ENCODE data around the gene SLFNL1.

SLFNL1 gene

DNA sequence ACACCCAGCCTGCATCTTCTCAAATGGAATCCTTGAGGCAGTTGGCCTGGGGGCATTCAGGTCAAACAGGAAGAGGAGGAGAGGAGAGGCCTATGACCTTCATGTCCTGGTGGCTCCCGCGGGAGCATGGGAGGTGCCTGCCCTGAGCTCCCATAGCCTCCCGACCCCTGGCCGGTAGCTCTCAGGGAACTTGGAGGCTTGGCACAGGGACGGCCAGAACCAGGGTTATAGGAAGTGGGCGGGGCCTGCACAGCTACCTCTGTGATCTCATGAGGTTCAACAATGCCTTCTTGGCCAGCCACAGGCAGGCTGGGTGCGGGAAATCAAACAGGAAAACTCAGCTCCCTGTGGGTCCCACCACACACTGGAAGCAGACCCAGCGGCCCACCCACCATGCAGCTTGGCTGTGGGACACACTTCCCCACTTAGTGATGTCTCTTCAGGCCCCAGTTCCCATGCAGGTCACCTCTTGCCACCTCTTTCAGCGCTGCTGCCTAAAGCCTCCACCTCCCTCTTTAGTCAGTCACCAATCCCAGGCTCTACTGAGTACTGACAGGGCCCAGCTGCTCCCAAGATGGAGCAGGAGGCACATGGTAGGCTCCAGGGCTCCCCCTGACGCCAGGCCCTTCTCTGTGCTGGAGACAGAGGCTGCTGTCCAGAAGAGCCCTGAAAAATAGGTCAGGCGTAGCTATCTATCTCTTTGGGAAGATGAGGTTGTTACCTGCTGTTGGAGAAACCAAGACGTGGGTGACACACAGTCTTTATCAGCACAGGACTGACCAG, at the start of gene SLFNL1:
Gene SLFNL1 (minus strand): TSS at position 200 of the 783 bp plus-strand sequence. CDS start 1,065 bp downstream, outside the sequence.
- H3K9ac ChIP-seq (ENCODE audit: low read depth in 1 of 2, low read length in 2 of 2) = no peak within 1 kb of the TSS
- H3K36me3 ChIP-seq (ENCODE audit: control insufficient read depth in 1 of 2, insufficient read depth in 2 of 2, low read length in 2 of 2) = peaks cover 0 to 9% of the 10 kb centered on the region in 2 donors
- H3K27me3 ChIP-seq (ENCODE audit: control insufficient read depth in 1 of 2, insufficient read depth in 2 of 2, low read length in 2 of 2) = no peaks in the 10 kb centered on the region
- H3K4me1 ChIP-seq (ENCODE audit: control insufficient read depth in 1 of 2, insufficient read depth in 2 of 2, low read length in 2 of 2) = peaks cover 5 to 11% of the 10 kb centered on the region in 2 donors
- no peak within 1 kb of the TSS for H3K4me3 ChIP-seq (ENCODE audit: low read depth in 1 of 2, low read length in 2 of 2)
- H3K27ac ChIP-seq (ENCODE audit: low read depth, low read length) = no peak within 1 kb of the TSS
- no peaks in the 10 kb centered on the region for H3K9me3 ChIP-seq (ENCODE audit: control insufficient read depth in 1 of 2, low read length in 2 of 2)

DNA sequence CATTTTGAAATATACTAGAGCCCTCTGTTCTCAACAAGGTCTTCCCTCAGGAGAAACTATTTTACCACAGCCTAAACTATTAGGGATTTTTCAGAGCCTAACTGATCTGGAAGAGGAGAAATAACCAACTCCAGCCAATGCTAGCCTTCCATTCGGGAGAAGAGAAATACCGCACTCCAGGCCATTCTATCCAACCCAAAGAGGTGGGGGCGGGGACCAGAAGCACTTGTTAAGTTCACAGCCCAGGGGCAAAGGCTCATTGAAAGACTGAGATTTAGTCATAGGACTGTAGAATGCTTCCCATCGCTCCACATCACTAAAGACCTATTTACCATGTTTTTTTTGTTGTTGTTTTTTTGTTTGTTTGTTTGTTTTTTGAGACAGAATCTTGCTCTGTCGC, 35.4 kb upstream of the SLFNL1 start:
- no peaks in the 10 kb centered on the region for H3K27me3 ChIP-seq (ENCODE audit: control insufficient read depth in 1 of 2, insufficient read depth in 2 of 2, low read length in 2 of 2)
- no peak overlapping the region for H3K27ac ChIP-seq (ENCODE audit: low read depth, low read length)
- H3K9me3 ChIP-seq (ENCODE audit: control insufficient read depth in 1 of 2, low read length in 2 of 2) = no peaks in the 10 kb centered on the region
- H3K9ac ChIP-seq (ENCODE audit: low read depth in 1 of 2, low read length in 2 of 2) = no peak overlapping the region
- H3K4me3 ChIP-seq (ENCODE audit: low read depth in 1 of 2, low read length in 2 of 2) = no peak overlapping the region
- H3K4me1 ChIP-seq (ENCODE audit: control insufficient read depth in 1 of 2, insufficient read depth in 2 of 2, low read length in 2 of 2) = no peaks in the 10 kb centered on the region
- peaks cover 0 to 10% of the 10 kb centered on the region in 2 donors for H3K36me3 ChIP-seq (ENCODE audit: control insufficient read depth in 1 of 2, insufficient read depth in 2 of 2, low read length in 2 of 2)

DNA sequence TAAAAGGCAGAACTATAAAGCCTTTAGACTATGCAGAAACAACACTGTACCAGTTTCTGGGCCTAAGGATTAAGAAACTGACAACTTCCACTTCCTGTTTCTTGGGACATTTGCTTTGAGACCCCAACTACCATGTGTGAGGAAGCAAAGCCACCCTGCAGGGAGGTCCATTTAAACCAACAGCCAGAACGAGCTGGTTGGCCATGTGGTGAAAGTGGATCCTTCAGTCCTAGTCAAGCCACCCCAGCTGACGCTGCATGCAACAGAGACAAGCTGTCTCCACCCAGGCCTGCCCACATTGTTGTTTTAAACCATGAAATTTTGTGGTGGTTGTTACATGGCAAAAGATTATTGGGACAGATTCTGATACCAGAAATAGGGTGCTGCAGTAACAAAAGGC, 31.8 kb upstream of the SLFNL1 start:
- no peak overlapping the region for H3K9ac ChIP-seq (ENCODE audit: low read depth in 1 of 2, low read length in 2 of 2)
- no peak overlapping the region for H3K27ac ChIP-seq (ENCODE audit: low read depth, low read length)
- H3K4me3 ChIP-seq (ENCODE audit: low read depth in 1 of 2, low read length in 2 of 2) = no peak overlapping the region
- H3K27me3 ChIP-seq (ENCODE audit: control insufficient read depth in 1 of 2, insufficient read depth in 2 of 2, low read length in 2 of 2) = no peaks in the 10 kb centered on the region
- H3K36me3 ChIP-seq (ENCODE audit: control insufficient read depth in 1 of 2, insufficient read depth in 2 of 2, low read length in 2 of 2) = peaks cover 4% of the 10 kb centered on the region in 2 donors
- peaks cover 0 to 4% of the 10 kb centered on the region in 2 donors for H3K4me1 ChIP-seq (ENCODE audit: control insufficient read depth in 1 of 2, insufficient read depth in 2 of 2, low read length in 2 of 2)
- H3K9me3 ChIP-seq (ENCODE audit: control insufficient read depth in 1 of 2, low read length in 2 of 2) = no peaks in the 10 kb centered on the region

DNA sequence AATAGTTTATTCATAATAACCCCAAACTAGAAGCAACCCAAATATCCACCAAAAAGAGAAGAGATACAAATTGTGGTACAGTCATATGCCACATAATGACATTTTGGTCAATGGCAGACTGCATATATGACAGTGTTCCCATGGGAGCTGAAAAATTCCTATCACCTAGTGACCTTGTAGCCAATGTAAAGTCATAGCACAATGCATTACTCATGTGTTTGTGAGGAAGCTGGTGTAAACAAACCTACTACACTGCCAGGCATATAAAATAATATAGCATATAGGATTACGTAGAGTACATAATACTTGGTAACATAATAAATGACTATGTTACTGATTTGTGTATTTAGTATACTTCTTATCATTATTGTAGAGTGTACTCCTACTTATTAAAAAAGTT, 29.5 kb upstream of the SLFNL1 start:
- Histone ChIP-seq H3K9ac (ENCODE audit: low read depth in 1 of 2, low read length in 2 of 2) (no peak overlapping the region), H3K36me3 (ENCODE audit: control insufficient read depth in 1 of 2, insufficient read depth in 2 of 2, low read length in 2 of 2) (peaks cover 13 to 15% of the 10 kb centered on the region in 2 donors), H3K4me3 (ENCODE audit: low read depth in 1 of 2, low read length in 2 of 2) (no peak overlapping the region), H3K27me3 (ENCODE audit: control insufficient read depth in 1 of 2, insufficient read depth in 2 of 2, low read length in 2 of 2) (no peaks in the 10 kb centered on the region), H3K4me1 (ENCODE audit: control insufficient read depth in 1 of 2, insufficient read depth in 2 of 2, low read length in 2 of 2) (peaks cover 10 to 15% of the 10 kb centered on the region in 2 donors), H3K9me3 (ENCODE audit: control insufficient read depth in 1 of 2, low read length in 2 of 2) (no peaks in the 10 kb centered on the region), H3K27ac (ENCODE audit: low read depth, low read length) (no peak overlapping the region)

DNA sequence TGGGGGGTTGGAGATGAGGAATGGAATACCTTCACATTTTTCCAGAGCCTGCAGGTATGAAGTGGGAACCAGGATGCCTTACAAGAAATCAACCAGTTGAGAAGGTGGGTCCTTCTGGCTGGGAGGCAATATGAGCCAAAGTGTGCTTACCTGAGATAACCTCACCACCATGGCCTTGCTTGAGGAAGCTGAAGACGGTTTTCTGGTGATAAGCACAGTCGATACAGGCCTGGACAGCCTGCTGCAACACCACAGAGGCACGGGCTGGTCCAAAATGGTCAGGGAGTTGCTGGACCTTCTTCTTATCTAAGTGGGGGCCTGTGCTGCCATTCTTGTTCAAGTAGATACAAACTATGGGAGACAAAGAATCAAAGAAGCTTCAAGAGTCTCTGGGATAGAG, 27.0 kb upstream of the SLFNL1 start:
- no peak overlapping the region for H3K27ac ChIP-seq (ENCODE audit: low read depth, low read length)
- H3K4me3 ChIP-seq (ENCODE audit: low read depth in 1 of 2, low read length in 2 of 2) = no peak overlapping the region
- no peaks in the 10 kb centered on the region for H3K27me3 ChIP-seq (ENCODE audit: control insufficient read depth in 1 of 2, insufficient read depth in 2 of 2, low read length in 2 of 2)
- H3K9me3 ChIP-seq (ENCODE audit: control insufficient read depth in 1 of 2, low read length in 2 of 2) = no peaks in the 10 kb centered on the region
- H3K9ac ChIP-seq (ENCODE audit: low read depth in 1 of 2, low read length in 2 of 2) = no peak overlapping the region
- peaks cover 32 to 36% of the 10 kb centered on the region in 2 donors for H3K4me1 ChIP-seq (ENCODE audit: control insufficient read depth in 1 of 2, insufficient read depth in 2 of 2, low read length in 2 of 2)
- H3K36me3 ChIP-seq (ENCODE audit: control insufficient read depth in 1 of 2, insufficient read depth in 2 of 2, low read length in 2 of 2) = peaks cover 13 to 20% of the 10 kb centered on the region in 2 donors

DNA sequence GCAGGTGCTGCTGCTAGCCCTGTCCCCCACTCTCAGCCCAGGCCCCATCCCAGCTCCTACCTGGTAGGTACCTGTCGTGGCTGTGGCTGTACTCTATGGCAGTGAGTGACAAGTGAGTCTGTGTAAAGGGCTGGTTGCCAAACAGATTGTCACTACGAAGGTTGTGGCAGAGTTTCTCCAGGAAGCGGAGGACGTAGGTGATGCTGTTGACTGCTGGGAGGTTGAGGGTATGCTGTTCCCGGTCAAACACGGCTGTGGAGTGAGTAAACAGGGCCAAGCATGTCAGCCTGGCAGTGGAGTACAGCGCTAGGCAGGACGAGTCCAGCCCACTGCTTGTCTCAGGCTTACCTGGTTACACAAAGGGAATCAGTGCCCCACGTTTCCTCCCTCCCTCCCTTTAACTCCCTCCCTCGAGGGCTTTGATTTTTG, 24.8 kb upstream of the SLFNL1 start:
- peaks cover 32 to 36% of the 10 kb centered on the region in 2 donors for H3K4me1 ChIP-seq (ENCODE audit: control insufficient read depth in 1 of 2, insufficient read depth in 2 of 2, low read length in 2 of 2)
- no peaks in the 10 kb centered on the region for H3K27me3 ChIP-seq (ENCODE audit: control insufficient read depth in 1 of 2, insufficient read depth in 2 of 2, low read length in 2 of 2)
- no peaks in the 10 kb centered on the region for H3K9me3 ChIP-seq (ENCODE audit: control insufficient read depth in 1 of 2, low read length in 2 of 2)
- no peak overlapping the region for H3K9ac ChIP-seq (ENCODE audit: low read depth in 1 of 2, low read length in 2 of 2)
- H3K36me3 ChIP-seq (ENCODE audit: control insufficient read depth in 1 of 2, insufficient read depth in 2 of 2, low read length in 2 of 2) = peaks cover 13 to 21% of the 10 kb centered on the region in 2 donors
- H3K27ac ChIP-seq (ENCODE audit: low read depth, low read length) = peak overlapping the region; percentile 39
- H3K4me3 ChIP-seq (ENCODE audit: low read depth in 1 of 2, low read length in 2 of 2) = no peak overlapping the region

DNA sequence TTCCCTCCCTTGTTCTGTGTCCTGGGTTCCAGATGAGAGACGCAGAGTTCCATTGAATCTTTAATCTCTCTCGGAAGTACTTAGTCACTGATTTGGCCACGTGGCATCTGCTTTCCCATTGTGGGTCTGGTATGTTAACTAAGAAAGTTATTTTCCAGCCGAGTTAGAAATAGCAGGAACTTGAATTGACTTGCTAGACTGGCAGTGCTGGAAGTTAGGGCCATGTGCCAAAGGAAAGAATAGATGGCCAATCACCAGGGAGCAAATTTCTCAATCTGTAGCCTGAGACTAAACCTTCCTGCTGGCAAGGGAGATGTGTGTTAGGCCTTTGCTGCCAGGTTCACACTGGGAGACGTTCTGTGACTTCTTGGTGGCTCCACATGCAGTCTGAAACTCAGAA, 24.2 kb upstream of the SLFNL1 start:
- Histone ChIP-seq H3K4me1 (ENCODE audit: control insufficient read depth in 1 of 2, insufficient read depth in 2 of 2, low read length in 2 of 2) (peaks cover 32 to 36% of the 10 kb centered on the region in 2 donors), H3K9me3 (ENCODE audit: control insufficient read depth in 1 of 2, low read length in 2 of 2) (no peaks in the 10 kb centered on the region), H3K27me3 (ENCODE audit: control insufficient read depth in 1 of 2, insufficient read depth in 2 of 2, low read length in 2 of 2) (no peaks in the 10 kb centered on the region), H3K4me3 (ENCODE audit: low read depth in 1 of 2, low read length in 2 of 2) (no peak overlapping the region), H3K36me3 (ENCODE audit: control insufficient read depth in 1 of 2, insufficient read depth in 2 of 2, low read length in 2 of 2) (peaks cover 13 to 26% of the 10 kb centered on the region in 2 donors), H3K9ac (ENCODE audit: low read depth in 1 of 2, low read length in 2 of 2) (no peak overlapping the region), H3K27ac (ENCODE audit: low read depth, low read length) (peak overlapping the region; percentile 39)

DNA sequence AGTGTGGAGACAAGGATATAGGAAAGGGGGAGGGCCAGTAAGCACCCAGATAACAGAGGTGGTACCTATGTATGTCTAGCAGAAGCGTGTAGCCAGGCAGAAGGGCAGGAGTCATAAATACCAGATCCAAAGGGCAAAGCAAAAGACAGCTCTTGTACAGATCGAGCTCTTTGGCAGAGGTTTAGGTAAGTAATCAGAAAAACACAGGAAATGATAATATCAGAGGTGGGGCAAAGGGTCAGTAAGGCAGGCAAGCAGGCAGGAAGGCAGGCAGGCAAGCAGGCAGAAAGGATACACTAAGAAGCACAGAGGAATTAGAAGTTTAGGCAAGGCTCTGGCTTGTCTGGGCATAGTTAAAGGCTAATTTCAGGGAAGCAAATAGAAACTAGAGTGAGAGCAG, 22.7 kb upstream of the SLFNL1 start:
- Histone ChIP-seq H3K9me3 (ENCODE audit: control insufficient read depth in 1 of 2, low read length in 2 of 2) (no peaks in the 10 kb centered on the region), H3K36me3 (ENCODE audit: control insufficient read depth in 1 of 2, insufficient read depth in 2 of 2, low read length in 2 of 2) (peaks cover 15 to 31% of the 10 kb centered on the region in 2 donors), H3K9ac (ENCODE audit: low read depth in 1 of 2, low read length in 2 of 2) (peak overlapping the region in 1 of 2 donors; percentile 4), H3K27me3 (ENCODE audit: control insufficient read depth in 1 of 2, insufficient read depth in 2 of 2, low read length in 2 of 2) (no peaks in the 10 kb centered on the region), H3K4me3 (ENCODE audit: low read depth in 1 of 2, low read length in 2 of 2) (no peak overlapping the region), H3K27ac (ENCODE audit: low read depth, low read length) (no peak overlapping the region), H3K4me1 (ENCODE audit: control insufficient read depth in 1 of 2, insufficient read depth in 2 of 2, low read length in 2 of 2) (peaks cover 32 to 36% of the 10 kb centered on the region in 2 donors)

DNA sequence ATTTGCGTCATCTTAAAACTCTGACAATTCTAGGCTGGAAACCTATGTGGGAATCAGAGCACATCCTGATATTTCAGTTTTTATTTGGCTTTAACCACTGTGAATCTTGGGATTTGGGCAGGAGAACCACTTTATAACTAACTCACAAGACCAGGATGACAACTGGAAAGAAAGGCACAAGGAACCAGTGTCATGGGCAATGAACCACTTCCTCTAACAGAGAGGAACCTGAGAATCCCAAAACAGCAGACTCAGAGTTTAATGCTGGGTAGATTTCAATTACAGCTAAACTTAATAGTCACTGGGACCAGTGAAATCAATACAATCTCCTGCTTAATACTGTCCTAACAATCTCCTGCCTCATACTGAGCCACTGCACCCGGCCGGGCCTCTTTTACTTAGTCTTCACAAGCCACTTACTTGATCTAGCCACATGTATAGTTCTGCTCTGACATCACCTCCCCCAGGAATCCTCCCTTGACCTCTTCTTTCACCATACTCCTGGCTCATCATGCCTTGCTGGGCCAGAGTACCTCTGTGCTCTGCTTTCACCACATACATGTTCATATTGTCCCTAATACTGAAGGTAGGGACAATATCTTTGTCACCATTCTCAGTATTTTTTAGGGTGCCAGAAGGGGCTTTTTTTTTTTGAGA, 20.2 kb upstream of the SLFNL1 start:
- H3K36me3 ChIP-seq (ENCODE audit: control insufficient read depth in 1 of 2, insufficient read depth in 2 of 2, low read length in 2 of 2) = peaks cover 14 to 37% of the 10 kb centered on the region in 2 donors

DNA sequence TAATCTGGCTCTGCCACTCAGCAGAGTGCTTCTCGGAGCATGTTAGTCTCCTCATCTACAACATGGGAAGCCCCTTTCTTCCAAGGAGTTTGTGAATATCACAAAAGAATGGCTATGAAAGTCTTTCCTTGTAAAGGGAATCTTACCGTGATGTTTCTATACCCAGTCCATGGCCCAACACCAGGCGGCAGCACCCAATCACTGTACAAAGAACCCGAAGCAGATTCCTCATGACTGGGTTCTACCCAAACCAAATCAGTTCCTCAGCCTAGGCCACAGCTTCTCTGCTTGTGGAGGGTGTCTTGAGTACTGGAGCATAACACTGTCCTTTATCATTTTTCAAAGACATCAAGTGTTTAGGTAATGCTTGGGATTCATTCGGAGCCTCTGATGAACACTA, 16.6 kb upstream of the SLFNL1 start:
- H3K27ac ChIP-seq (ENCODE audit: low read depth, low read length) = no peak overlapping the region
- no peaks in the 10 kb centered on the region for H3K27me3 ChIP-seq (ENCODE audit: control insufficient read depth in 1 of 2, insufficient read depth in 2 of 2, low read length in 2 of 2)
- H3K9me3 ChIP-seq (ENCODE audit: control insufficient read depth in 1 of 2, low read length in 2 of 2) = no peaks in the 10 kb centered on the region
- no peak overlapping the region for H3K9ac ChIP-seq (ENCODE audit: low read depth in 1 of 2, low read length in 2 of 2)
- peaks cover 21 to 57% of the 10 kb centered on the region in 2 donors for H3K36me3 ChIP-seq (ENCODE audit: control insufficient read depth in 1 of 2, insufficient read depth in 2 of 2, low read length in 2 of 2)
- H3K4me3 ChIP-seq (ENCODE audit: low read depth in 1 of 2, low read length in 2 of 2) = no peak overlapping the region
- H3K4me1 ChIP-seq (ENCODE audit: control insufficient read depth in 1 of 2, insufficient read depth in 2 of 2, low read length in 2 of 2) = no peaks in the 10 kb centered on the region

More for the DNA sequence above, 20.2 kb upstream of the SLFNL1 start:
- H3K27me3 ChIP-seq (ENCODE audit: control insufficient read depth in 1 of 2, insufficient read depth in 2 of 2, low read length in 2 of 2) = no peaks in the 10 kb centered on the region
- no peaks in the 10 kb centered on the region for H3K9me3 ChIP-seq (ENCODE audit: control insufficient read depth in 1 of 2, low read length in 2 of 2)
- no peak overlapping the region for H3K27ac ChIP-seq (ENCODE audit: low read depth, low read length)
- H3K4me1 ChIP-seq (ENCODE audit: control insufficient read depth in 1 of 2, insufficient read depth in 2 of 2, low read length in 2 of 2) = peaks cover 28 to 29% of the 10 kb centered on the region in 2 donors
- no peak overlapping the region for H3K4me3 ChIP-seq (ENCODE audit: low read depth in 1 of 2, low read length in 2 of 2)
- H3K9ac ChIP-seq (ENCODE audit: low read depth in 1 of 2, low read length in 2 of 2) = no peak overlapping the region

Data from duodenal mucosa (tissue), 2 donors.